Hepatocyte (in vitro differentiated cells): ENCODE results near the gene FBL. TPM values are rescaled to one million over a fixed set of nuclear protein-coding genes. Genes with fewer than 3 reads are reported as not detected.
A peak's percentile ranks its signal among the peaks of the same experiment; 100 is the strongest.
"Not testable (repeated sequence)": the region's sequence is repeated elsewhere in the genome, so short reads cannot be mapped to it uniquely, and the experiment has no call there.

Experiments used
- DNase-seq: peaks from one replicate; pipeline ENCODE4 v3.0.0-alpha.2; 2016; ENCODE audit warnings: low spot score
- H2AFZ ChIP-seq: fragments of 200-600 bp; sonication (generic); 2 replicates; pipeline ENCODE4 v1.6.0; 2016; ENCODE audit warnings: antibody characterized with exemption, mild to moderate bottlenecking
- H3K27ac ChIP-seq: fragments of 200-600 bp; sonication (generic); 2 replicates; pipeline ENCODE4 v1.5.1; 2016; ENCODE audit warnings: mild to moderate bottlenecking
- H3K27me3 ChIP-seq: fragments of 200-600 bp; sonication (generic); 2 replicates; pipeline ENCODE4 v1.6.1; 2016
- H3K36me3 ChIP-seq: fragments of 200-600 bp; sonication (generic); replicated peaks from 2 replicates; pipeline ENCODE4 v1.5.1; 2016; ENCODE audit warnings: low read depth; ENCODE audit not compliant: insufficient read depth
- H3K4me1 ChIP-seq: fragments of 200-600 bp; sonication (generic); 2 replicates; pipeline ENCODE4 v1.5.1; 2016; ENCODE audit warnings: mild to moderate bottlenecking, moderate library complexity; ENCODE audit not compliant: insufficient read depth
- H3K4me2 ChIP-seq: fragments of 200-600 bp; sonication (generic); 2 replicates; pipeline ENCODE4 v1.6.0; 2016
- H3K4me3 ChIP-seq: fragments of 200-600 bp; sonication (generic); 2 replicates; pipeline ENCODE4 v1.5.1; 2016; ENCODE audit warnings: mild to moderate bottlenecking
- H3K79me2 ChIP-seq: fragments of 200-600 bp; sonication (generic); 2 replicates; pipeline ENCODE4 v1.6.0; 2017; ENCODE audit warnings: mild to moderate bottlenecking
- H3K9me2 ChIP-seq: fragments of 200-600 bp; sonication (generic); replicated peaks from 2 replicates; pipeline ENCODE4 v1.6.0; 2017; ENCODE audit warnings: mild to moderate bottlenecking; ENCODE audit not compliant: insufficient read depth
- H3K9me3 ChIP-seq: fragments of 200-600 bp; sonication (generic); 2 replicates; pipeline ENCODE4 v1.5.1; 2016; ENCODE audit warnings: low read depth, mild to moderate bottlenecking
- H4K20me1 ChIP-seq: fragments of 200-600 bp; sonication (generic); 2 replicates; pipeline ENCODE4 v1.6.0; 2016; ENCODE audit warnings: mild to moderate bottlenecking; ENCODE audit not compliant: insufficient read depth, poor library complexity, severe bottlenecking
- CTCF ChIP-seq: fragments of 200-600 bp; sonication (generic); IDR thresholded peaks from 2 replicates; pipeline ENCODE4 v1.5.1; 2016; ENCODE audit warnings: antibody characterized with exemption, mild to moderate bottlenecking; ENCODE audit not compliant: poor library complexity
- EZH2 ChIP-seq: fragments of 200-600 bp; sonication (generic); IDR thresholded peaks from 2 replicates; pipeline ENCODE4 v1.6.1; 2016; ENCODE audit warnings: antibody characterized with exemption, mild to moderate bottlenecking, borderline replicate concordance
- EZH2phosphoT487 ChIP-seq: fragments of 200-600 bp; sonication (generic); IDR thresholded peaks from one replicate; pipeline ENCODE4 v1.6.1; 2018; ENCODE audit warnings: antibody characterized with exemption, mild to moderate bottlenecking, low read depth, moderate library complexity; ENCODE audit not compliant: unreplicated experiment, severe bottlenecking
- WGBS: methylation state at CpG from one replicate; pipeline ENCODE4 v1.1.6; 2016; ENCODE audit warnings: low lambda C conversion rate; ENCODE audit errors: missing lambda C conversion rate; 5-methylcytosine and 5-hydroxymethylcytosine counted together
- polyA plus RNA-seq: library from polyadenylated mRNA; unstranded; fragments of >200 nt; fragmentation: Nextera tagmentation; extraction: Ambion mirVana; gene quantifications from 2 replicates; pipeline ENCODE4 v1.2.1, GENCODE V29; 2016
- total RNA-seq: library from RNA; depleted of rRNA; stranded (reverse); fragments of >200 nt; gene quantifications from 2 replicates; pipeline ENCODE4 v1.2.3, GENCODE V29; 2014

Gene FBL
- 104 and 126 TPM in 2 replicates for total RNA-seq
- 69.6 and 79.4 TPM in 2 replicates for polyA plus RNA-seq

- peak within 1 kb of the TSS; percentile 86 for H2AFZ ChIP-seq
- H3K27me3 ChIP-seq: no peaks in the 10 kb centered on the region
- H3K4me2 ChIP-seq: peak within 1 kb of the TSS; percentile 78
- peak within 1 kb of the TSS; percentile 83 for H3K4me3 ChIP-seq
- no peaks in the 10 kb centered on the region for H3K9me2 ChIP-seq
- peaks cover 48% of the 10 kb centered on the region for H3K79me2 ChIP-seq
- H3K4me1 ChIP-seq: peaks cover 22% of the 10 kb centered on the region
- peaks cover 6% of the 10 kb centered on the region for H4K20me1 ChIP-seq
- TF ChIP-seq CTCF (no peak), EZH2phosphoT487 (no peak), EZH2 (no peak)
- peak within 1 kb of the TSS; percentile 93 for H3K27ac ChIP-seq
- H3K9me3 ChIP-seq: no peaks in the 10 kb centered on the region
- no peaks in the 10 kb centered on the region for H3K36me3 ChIP-seq
- peak; percentile 99 for DNase-seq
- WGBS: 1% methylated on average over 35 of the region's 57 CpGs
Observed at GRCh38 chr19:39845933-39846677, at the start of gene FBL. Gene FBL, minus strand, starts transcription at chr19:39846379. Its CDS starts 79 bp downstream, at chr19:39846300.

GRCh38 chr19:39895096-39895495, 48.9 kb upstream of the FBL start:
- H3K79me2 ChIP-seq, H3K4me1 ChIP-seq, H3K36me3 ChIP-seq, H4K20me1 ChIP-seq, H3K9me3 ChIP-seq, H2AFZ ChIP-seq, H3K27me3 ChIP-seq, H3K4me2 ChIP-seq, DNase-seq, H3K27ac ChIP-seq, H3K9me2 ChIP-seq, H3K4me3 ChIP-seq: not testable (repeated sequence)
- 93% methylated on average over 11 of the region's 11 CpGs for WGBS

GRCh38 chr19:39894236-39894606, 48.0 kb upstream of the FBL start:
- not testable (repeated sequence) for H4K20me1 ChIP-seq, H3K4me1 ChIP-seq, H3K4me2 ChIP-seq, H3K27ac ChIP-seq, H3K9me2 ChIP-seq, H2AFZ ChIP-seq, H3K36me3 ChIP-seq, H3K27me3 ChIP-seq, DNase-seq, H3K9me3 ChIP-seq, H3K79me2 ChIP-seq, H3K4me3 ChIP-seq
- 85% methylated on average over 14 of the region's 16 CpGs for WGBS

GRCh38 chr19:39893366-39894235, 47.4 kb upstream of the FBL start:
- H4K20me1 ChIP-seq, H3K4me2 ChIP-seq, DNase-seq, H3K79me2 ChIP-seq, H3K4me3 ChIP-seq, H3K9me3 ChIP-seq, H3K27ac ChIP-seq, H2AFZ ChIP-seq, H3K4me1 ChIP-seq, H3K27me3 ChIP-seq, H3K36me3 ChIP-seq, H3K9me2 ChIP-seq: not testable (repeated sequence)
- WGBS: 87% methylated on average over 27 of the region's 29 CpGs

- H3K27me3 ChIP-seq, H3K9me3 ChIP-seq, H3K4me1 ChIP-seq, H3K36me3 ChIP-seq, H3K9me2 ChIP-seq, H2AFZ ChIP-seq, H3K27ac ChIP-seq, DNase-seq, H3K4me2 ChIP-seq, H4K20me1 ChIP-seq, H3K4me3 ChIP-seq, H3K79me2 ChIP-seq: not testable (repeated sequence)
- 92% methylated on average over 5 of the region's 5 CpGs for WGBS
Observed at GRCh38 chr19:39892506-39892902, 46.3 kb upstream of the FBL start.

GRCh38 chr19:39891660-39892505, 45.7 kb upstream of the FBL start:
- not testable (repeated sequence) for DNase-seq, H3K27me3 ChIP-seq, H3K4me1 ChIP-seq, H3K79me2 ChIP-seq, H3K9me3 ChIP-seq, H3K27ac ChIP-seq, H3K4me3 ChIP-seq, H3K9me2 ChIP-seq, H3K36me3 ChIP-seq, H4K20me1 ChIP-seq, H2AFZ ChIP-seq
- H3K4me2 ChIP-seq: peak overlapping the region; percentile 25
- 85% methylated on average over 64 of the region's 64 CpGs for WGBS
